ENCODE measurements around the gene VPS37C.
"Not testable (repeated sequence)": the region's sequence is repeated elsewhere in the genome, so short reads cannot be mapped to it uniquely, and the experiment has no call there.

Gene VPS37C

DNA sequence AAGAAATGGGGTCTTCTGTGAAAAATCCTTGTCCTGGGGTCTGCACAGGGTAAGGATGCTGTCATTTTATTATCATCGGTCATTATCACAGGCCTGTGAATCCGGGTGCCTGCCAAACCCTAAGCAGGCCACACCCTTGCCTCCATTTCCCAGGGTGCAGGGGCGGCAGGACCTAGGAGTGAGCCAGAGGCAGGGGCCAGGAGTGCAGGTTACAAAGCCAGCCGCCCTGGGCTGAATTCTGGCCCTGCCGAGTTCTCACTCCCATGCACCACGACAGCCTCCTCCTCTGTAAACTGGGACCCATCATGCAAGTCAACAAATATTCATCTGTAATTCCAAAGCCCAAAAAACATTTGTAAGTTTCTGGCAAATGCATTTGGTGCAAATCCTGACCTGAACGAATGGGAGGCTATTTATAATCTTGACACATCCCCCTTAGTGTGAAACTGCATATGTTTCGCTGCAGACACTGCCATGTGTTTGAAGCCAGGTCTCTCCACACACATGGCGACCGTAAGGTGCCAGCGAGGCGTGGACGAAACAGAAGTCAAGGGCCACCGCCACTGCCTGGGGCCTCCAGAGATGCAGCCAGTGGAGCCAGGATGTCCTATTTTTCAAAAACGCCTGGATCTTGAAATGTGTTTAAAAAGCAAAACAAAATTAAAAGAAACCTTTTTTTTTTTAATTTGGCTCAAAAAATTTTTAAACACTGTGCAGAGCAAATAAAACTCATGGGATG is 52.2 kb downstream of the VPS37C start:
- DNase-seq (ENCODE audit: low read depth): no peak
- H3K4me3 ChIP-seq (ENCODE audit: low read depth, low read length): no peak overlapping the region

DNA sequence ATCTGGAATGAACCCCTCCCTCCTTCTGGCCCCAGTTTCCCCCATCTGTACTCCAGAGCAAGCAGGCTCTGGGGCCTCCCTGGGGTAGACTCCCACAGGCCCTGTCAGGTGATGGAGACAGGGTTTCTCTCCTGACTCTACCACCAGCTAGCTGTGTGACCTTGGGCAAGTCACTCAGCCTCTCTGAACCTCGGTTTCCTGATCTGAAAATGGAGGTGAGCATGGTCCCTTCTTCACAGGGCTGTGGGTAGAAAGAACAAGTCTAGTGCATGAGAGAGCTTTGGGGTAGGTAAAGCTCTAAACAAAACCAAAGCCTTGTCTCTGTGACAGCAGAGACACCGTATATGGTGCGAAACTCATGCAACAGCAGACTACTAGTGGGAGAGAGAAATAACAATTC is 53.3 kb downstream of the VPS37C start:
- H3K4me3 ChIP-seq (ENCODE audit: low read depth, low read length): no peak overlapping the region

DNA sequence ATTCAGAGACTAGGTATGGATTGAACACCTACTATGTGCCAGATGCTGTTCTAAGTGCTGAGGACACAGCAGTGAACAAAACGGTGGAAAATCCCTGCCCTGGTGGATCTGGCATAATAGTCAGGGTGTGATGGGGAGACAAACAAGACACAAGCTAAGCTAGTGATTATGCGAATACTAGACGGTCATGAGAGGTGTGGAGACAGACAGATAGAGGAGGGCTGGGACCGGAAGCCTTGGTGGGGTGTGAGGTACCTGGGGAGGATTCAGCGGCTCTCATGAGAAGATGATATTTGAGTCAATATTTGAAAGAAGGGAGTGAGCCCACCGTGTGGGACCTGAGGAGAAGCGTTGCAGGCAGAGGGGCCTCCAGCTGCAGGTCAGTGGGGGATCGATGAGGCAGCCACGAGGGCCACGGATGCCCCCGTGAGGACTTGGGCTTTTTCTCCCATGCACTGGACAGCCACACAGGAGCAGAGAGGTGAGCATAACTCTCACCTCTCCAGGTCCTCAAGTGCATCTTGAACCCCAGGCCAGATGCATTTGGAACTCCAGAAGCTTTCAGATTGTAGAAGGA is 54.2 kb downstream of the VPS37C start:
- H3K4me3 ChIP-seq (ENCODE audit: low read depth, low read length): no peak overlapping the region

More for the DNA sequence above, 53.3 kb downstream of the VPS37C start:
- DNase-seq (ENCODE audit: low read depth): no peak

GRCh38 chr11:61106296-61106695 is 54.9 kb downstream of the VPS37C start:
- DNase-seq (ENCODE audit: low read depth): no peak
- H3K4me3 ChIP-seq (ENCODE audit: low read depth, low read length): no peak overlapping the region

More for the DNA sequence above, 54.2 kb downstream of the VPS37C start:
- no peak for DNase-seq (ENCODE audit: low read depth)

- DNase-seq (ENCODE audit: low read depth): no peak
- H3K4me3 ChIP-seq (ENCODE audit: low read depth, low read length): no peak overlapping the region
These were observed 56.3 kb downstream of the VPS37C start for GRCh38 chr11:61104963-61105362.

DNA sequence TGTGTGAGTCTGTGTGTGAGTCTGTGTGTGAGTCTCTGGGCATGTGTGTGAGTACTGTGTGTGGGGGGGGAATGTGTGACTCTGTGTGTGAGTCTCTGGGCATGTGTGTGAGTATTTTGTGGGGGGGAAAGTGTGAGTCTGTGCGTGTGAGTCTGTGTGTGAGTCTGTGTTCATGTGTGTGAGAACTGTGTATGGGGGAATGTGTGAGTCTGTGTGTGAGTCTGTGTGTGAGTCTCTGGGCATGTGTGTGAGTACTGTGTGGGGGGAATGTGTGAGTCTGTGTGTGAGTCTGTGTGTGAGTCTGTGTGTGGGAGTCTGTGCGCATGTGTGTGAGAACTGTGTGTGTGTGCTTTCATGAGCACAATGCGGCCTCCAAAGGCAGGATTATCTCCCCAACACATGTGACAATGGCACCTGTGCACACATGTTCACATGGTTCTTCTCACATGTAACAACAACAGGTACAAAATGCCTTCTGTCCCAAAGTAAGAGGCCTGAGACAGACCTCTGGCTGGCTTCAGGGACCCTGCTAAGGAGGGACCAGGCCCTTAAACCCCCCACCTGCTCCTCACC is 57.3 kb downstream of the VPS37C start:
- no peak overlapping the region for H3K4me3 ChIP-seq (ENCODE audit: low read depth, low read length)

GRCh38 chr11:61102667-61103571 is 58.3 kb downstream of the VPS37C start:
- H3K4me3 ChIP-seq (ENCODE audit: low read depth, low read length): no peak overlapping the region
- no peak for DNase-seq (ENCODE audit: low read depth)

More for the DNA sequence above, 57.3 kb downstream of the VPS37C start:
- DNase-seq (ENCODE audit: low read depth): no peak

DNA sequence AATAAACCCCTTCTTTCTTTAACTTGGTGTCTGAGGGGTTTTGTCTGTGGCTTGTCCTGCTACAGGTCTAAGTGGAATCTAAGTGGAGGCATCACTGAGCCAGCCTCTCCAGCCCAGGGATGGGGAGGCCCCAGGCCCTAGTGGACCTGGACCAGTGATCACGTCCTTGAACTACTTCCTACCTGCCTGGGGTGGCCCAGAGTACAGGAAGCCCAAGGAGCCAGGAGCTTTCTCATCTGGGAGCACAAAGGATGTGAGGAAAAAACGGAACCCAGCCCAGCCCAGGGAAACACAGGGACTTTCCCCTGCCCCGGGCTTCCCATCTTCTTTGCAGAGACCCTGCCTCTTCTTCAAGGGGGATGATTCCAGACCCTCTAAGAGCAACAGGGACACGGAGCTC is 62.4 kb downstream of the VPS37C start:
- no peak overlapping the region for H3K4me3 ChIP-seq (ENCODE audit: low read depth, low read length)
- DNase-seq (ENCODE audit: low read depth): no peak

GRCh38 chr11:61098261-61098660 is 63.0 kb downstream of the VPS37C start:
- not testable (repeated sequence) for H3K4me3 ChIP-seq (ENCODE audit: low read depth, low read length); DNase-seq (ENCODE audit: low read depth)

- H3K4me3 ChIP-seq (ENCODE audit: low read depth, low read length): no peak overlapping the region
- DNase-seq (ENCODE audit: low read depth): no peak
These were observed 66.2 kb downstream of the VPS37C start for GRCh38 chr11:61095021-61095420.

- not testable (repeated sequence) for H3K4me3 ChIP-seq (ENCODE audit: low read depth, low read length); DNase-seq (ENCODE audit: low read depth)
These were observed 67.1 kb downstream of the VPS37C start for GRCh38 chr11:61094167-61094566.

GRCh38 chr11:61092908-61093763 is 68.1 kb downstream of the VPS37C start:
- DNase-seq (ENCODE audit: low read depth): no peak
- H3K4me3 ChIP-seq (ENCODE audit: low read depth, low read length): no peak overlapping the region

GRCh38 chr11:61092280-61092766 is 68.9 kb downstream of the VPS37C start:
- H3K4me3 ChIP-seq (ENCODE audit: low read depth, low read length): no peak overlapping the region
- DNase-seq (ENCODE audit: low read depth): no peak

GRCh38 chr11:61091373-61092279 is 69.6 kb downstream of the VPS37C start:
- no peak for DNase-seq (ENCODE audit: low read depth)
- no peak overlapping the region for H3K4me3 ChIP-seq (ENCODE audit: low read depth, low read length)

DNA sequence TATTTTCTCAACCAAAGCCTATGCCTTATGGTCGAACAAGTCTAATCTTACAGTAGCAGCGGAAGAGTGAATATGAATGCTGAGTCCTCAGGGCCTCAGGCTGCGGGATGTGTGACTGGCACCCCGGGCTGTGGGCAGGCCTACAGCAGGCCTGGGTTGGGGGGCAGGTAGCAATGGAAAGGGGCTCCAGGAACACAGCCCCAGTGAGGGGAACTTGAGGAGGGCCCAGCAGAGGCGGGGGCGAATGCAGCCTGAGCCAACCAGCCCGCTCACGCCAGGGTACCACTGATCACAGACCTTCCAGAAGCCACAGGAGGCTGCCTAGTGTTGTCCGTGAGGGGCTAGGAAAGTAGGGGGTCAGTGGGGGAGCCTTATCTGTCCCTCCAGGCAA is 70.2 kb downstream of the VPS37C start:
- no peak for DNase-seq (ENCODE audit: low read depth)

DNA sequence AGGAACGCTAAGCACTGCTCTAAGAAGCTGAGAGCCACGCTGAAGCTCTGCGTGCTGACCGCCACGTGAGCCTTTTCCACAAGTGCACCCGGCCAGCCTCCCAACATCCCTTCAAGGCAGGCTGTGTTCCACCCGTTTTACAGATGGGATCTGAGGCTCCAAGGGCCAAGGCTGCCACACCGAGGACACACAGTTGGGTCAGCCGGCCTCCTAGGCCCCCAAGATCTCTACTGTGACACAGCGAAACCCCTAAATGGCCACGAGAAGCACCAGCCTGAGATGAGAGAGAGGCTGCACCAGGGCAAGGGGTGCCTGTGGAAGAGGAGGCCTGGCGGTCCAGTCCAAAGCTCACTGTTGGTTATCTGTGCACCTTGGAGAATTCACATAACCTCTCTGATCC is 70.7 kb downstream of the VPS37C start:
- DNase-seq (ENCODE audit: low read depth): no peak

More for the DNA sequence above, 70.2 kb downstream of the VPS37C start:
- H3K4me3 ChIP-seq (ENCODE audit: low read depth, low read length): no peak overlapping the region

GRCh38 chr11:61089806-61090491 is 71.3 kb downstream of the VPS37C start:
- DNase-seq (ENCODE audit: low read depth): no peak
- H3K4me3 ChIP-seq (ENCODE audit: low read depth, low read length): no peak overlapping the region

More for the DNA sequence above, 70.7 kb downstream of the VPS37C start:
- H3K4me3 ChIP-seq (ENCODE audit: low read depth, low read length): no peak overlapping the region
